A549 (cell line): ENCODE results near the gene INPP5A. TPM values are rescaled to one million over a fixed set of nuclear protein-coding genes. Genes with fewer than 3 reads are reported as not detected.

ENCODE experiments used
- ATAC-seq, 2 experiments: fragments of 200-7000 bp in 1 of 2; fragments of >200 bp in 1 of 2; cut with Nextera tagmentation in 1 of 2; cut with Tn5 transposase in 1 of 2; 3 replicates each; pipeline versions ENCODE4 v1.8.0 to v1.9.1; 2018 to 2020; ENCODE audit warnings: mild to moderate bottlenecking in 1 of 2, moderate library complexity in 1 of 2
- CTCF ChIA-PET: fragments of 300-600 bp; sonication (Branson Sonifier 250); formaldehyde crosslinking; extraction: SDS; loops from one replicate; lab custom pipeline; 2021; ENCODE audit warnings: antibody characterized with exemption, inconsistent platforms; lab: Yijun Ruan, JAX
- POLR2A ChIA-PET: fragments of 350-600 bp; formaldehyde crosslinking; extraction: SDS; loops from one replicate; lab custom pipeline; 2021; ENCODE audit warnings: antibody characterized with exemption, inconsistent platforms; lab: Yijun Ruan, JAX
- DNase-seq, 2 experiments: peaks; one replicate each; pipeline versions ENCODE4 v3.0.0 to v3.0.0-alpha.2; 2011 to 2016; ENCODE audit warnings: low read depth in 1 of 2, low spot score in 1 of 2
- FAIRE-seq: peaks from 2 replicates; lab custom pipeline; 2011; peaks lifted over from hg19 to GRCh38; lab: Jason Lieb, UNC
- H3K27ac ChIP-seq, 2 experiments: fragments of >200 bp; sonication (Bioruptor Twin); formaldehyde crosslinking; 3 replicates each; pipeline ENCODE4 v1.5.1; 2016 to 2017
- H3K4me1 ChIP-seq: fragments of >200 bp; sonication (Bioruptor Twin); formaldehyde crosslinking; 3 replicates; pipeline ENCODE4 v1.6.1; 2016
- H3K4me2 ChIP-seq: fragments of >200 bp; sonication (Bioruptor Twin); formaldehyde crosslinking; 3 replicates; pipeline ENCODE4 v1.6.1; 2016
- H3K4me3 ChIP-seq: fragments of >200 bp; sonication (Bioruptor Twin); formaldehyde crosslinking; 3 replicates; pipeline ENCODE4 v1.5.1; 2016
- H3K9me3 ChIP-seq: fragments of >200 bp; sonication (Bioruptor Twin); formaldehyde crosslinking; 3 replicates; pipeline ENCODE4 v1.6.1; 2016
- BHLHE40 ChIP-seq: IDR thresholded peaks from 2 replicates; pipeline ENCODE4 v1.6.1; 2012; ENCODE audit warnings: low read depth, low read length, inconsistent platforms
- CBX8 ChIP-seq: fragments of 200-600 bp; sonication (generic); IDR thresholded peaks from 2 replicates; pipeline ENCODE4 v1.6.1; 2016
- CHD2 ChIP-seq: fragments of 150-350 bp; IDR thresholded peaks from 2 replicates; pipeline ENCODE4 v1.6.1; 2014; ENCODE audit warnings: low read length; ENCODE audit not compliant: partially characterized antibody
- CTCF ChIP-seq: fragments of >200 bp; sonication (Bioruptor Twin); formaldehyde crosslinking; IDR thresholded peaks from 3 replicates; pipeline ENCODE4 v1.5.1; 2016
- E2F6 ChIP-seq: IDR thresholded peaks from 2 replicates; pipeline ENCODE4 v1.6.1; 2012; ENCODE audit warnings: low read depth, borderline replicate concordance
- EHF ChIP-seq: fragments of 250-450 bp; sonication (Bioruptor Pico); IDR thresholded peaks from 2 replicates; pipeline ENCODE4 v1.5.0; 2020; ENCODE audit warnings: mild to moderate bottlenecking
- ESRRA ChIP-seq: fragments of 150-350 bp; IDR thresholded peaks from 2 replicates; pipeline ENCODE4 v1.6.1; 2014; ENCODE audit warnings: mild to moderate bottlenecking, low read length, borderline replicate concordance
- FOSB ChIP-seq: fragments of 250-450 bp; sonication (Bioruptor Pico); IDR thresholded peaks from 2 replicates; pipeline ENCODE4 v1.5.0; 2020; ENCODE audit warnings: mild to moderate bottlenecking, moderate library complexity
- FOSL2 ChIP-seq, 2 experiments: fragments of 450-650 bp in 1 of 2; fragments of >200 bp in 1 of 2; sonication (Bioruptor Twin) in 1 of 2; formaldehyde crosslinking; IDR thresholded peaks; 2 replicates each; pipeline versions ENCODE4 v1.5.0 to v1.6.1; 2016 to 2020; ENCODE audit warnings: mild to moderate bottlenecking in 1 of 2, moderate library complexity in 1 of 2
- HDAC2 ChIP-seq: fragments of 200-600 bp; sonication (generic); IDR thresholded peaks from 2 replicates; pipeline ENCODE4 v1.6.1; 2016
- HES2 ChIP-seq: fragments of >200 bp; sonication (Bioruptor Twin); formaldehyde crosslinking; IDR thresholded peaks from 2 replicates; pipeline ENCODE4 v1.6.1; 2016
- HEYL ChIP-seq: fragments of 250-450 bp; sonication (Bioruptor Pico); IDR thresholded peaks from 2 replicates; pipeline ENCODE4 v1.8.0; 2021; ENCODE audit warnings: mild to moderate bottlenecking, moderate library complexity
- HMGXB4 ChIP-seq: fragments of 250-450 bp; sonication (Bioruptor Pico); IDR thresholded peaks from 2 replicates; pipeline ENCODE4 v1.5.0; 2021; ENCODE audit warnings: mild to moderate bottlenecking, moderate library complexity, borderline replicate concordance
- HOXA7 ChIP-seq: fragments of 250-450 bp; sonication (Bioruptor Pico); IDR thresholded peaks from 2 replicates; pipeline ENCODE4 v1.5.0; 2020; ENCODE audit warnings: mild to moderate bottlenecking, moderate library complexity
- HOXB13 ChIP-seq: fragments of 250-450 bp; sonication (Bioruptor Pico); IDR thresholded peaks from 2 replicates; pipeline ENCODE4 v1.5.0; 2020; ENCODE audit warnings: low read depth, mild to moderate bottlenecking, moderate library complexity
- JUN ChIP-seq, 2 experiments: fragments of >200 bp; sonication (Bioruptor Twin); formaldehyde crosslinking; IDR thresholded peaks; 2 replicates in 1 of 2; 3 replicates in 1 of 2; pipeline ENCODE4 v1.6.1; 2016 to 2017
- KDM1A ChIP-seq: fragments of 200-600 bp; sonication (generic); IDR thresholded peaks from 2 replicates; pipeline ENCODE4 v1.6.1; 2016; ENCODE audit warnings: low read depth, mild to moderate bottlenecking
- MYC ChIP-seq: IDR thresholded peaks from 2 replicates; pipeline ENCODE4 v1.6.1; 2012; ENCODE audit warnings: mild to moderate bottlenecking, inconsistent platforms, low read length, improper control_type of control experiment, borderline replicate concordance
- NPAS2 ChIP-seq: fragments of 250-450 bp; sonication (Bioruptor Pico); IDR thresholded peaks from 2 replicates; pipeline ENCODE4 v1.8.0; 2022; ENCODE audit warnings: mild to moderate bottlenecking, moderate library complexity, borderline replicate concordance
- RAD21 ChIP-seq, 2 experiments: fragments of >200 bp in 1 of 2; sonication (Bioruptor Twin) in 1 of 2; formaldehyde crosslinking in 1 of 2; IDR thresholded peaks in 1 of 2; conservative IDR thresholded peaks in 1 of 2; 2 replicates in 1 of 2; 3 replicates in 1 of 2; pipeline ENCODE4 v1.6.1; 2012 to 2018; ENCODE audit warnings: inconsistent platforms in 1 of 2
- RFX5 ChIP-seq: fragments of 450-650 bp; IDR thresholded peaks from 2 replicates; pipeline ENCODE4 v1.7.1; 2014; ENCODE audit warnings: antibody characterized with exemption, mild to moderate bottlenecking, moderate library complexity
- RNF2 ChIP-seq: fragments of 200-600 bp; sonication (generic); IDR thresholded peaks from 2 replicates; pipeline ENCODE4 v1.6.1; 2016; ENCODE audit warnings: low read depth, mild to moderate bottlenecking, antibody characterized with exemption, moderate library complexity, borderline replicate concordance
- SMC3 ChIP-seq: fragments of >200 bp; sonication (Bioruptor Twin); formaldehyde crosslinking; IDR thresholded peaks from 3 replicates; pipeline ENCODE4 v1.6.1; 2018; ENCODE audit warnings: inconsistent platforms
- SREBF2 ChIP-seq: fragments of 450-650 bp; IDR thresholded peaks from 2 replicates; pipeline ENCODE4 v1.6.1; 2014; ENCODE audit warnings: mild to moderate bottlenecking, moderate library complexity
- TFCP2L1 ChIP-seq: fragments of 250-450 bp; sonication (Bioruptor Pico); IDR thresholded peaks from 2 replicates; pipeline ENCODE4 v1.5.0; 2021; ENCODE audit warnings: mild to moderate bottlenecking
- TP53 ChIP-seq: fragments of 250-450 bp; sonication (Bioruptor Pico); IDR thresholded peaks from 2 replicates; pipeline ENCODE4 v1.5.0; 2021; ENCODE audit warnings: mild to moderate bottlenecking, moderate library complexity
- ZC3H11A ChIP-seq: fragments of 450-650 bp; IDR thresholded peaks from 2 replicates; pipeline ENCODE4 v1.6.1; 2014; ENCODE audit warnings: antibody characterized with exemption, mild to moderate bottlenecking
- ZSCAN20 ChIP-seq: fragments of 250-450 bp; sonication (Bioruptor Pico); IDR thresholded peaks from 2 replicates; pipeline ENCODE4 v1.8.0; 2022; ENCODE audit warnings: mild to moderate bottlenecking, moderate library complexity
- WGBS: methylation state at CpG from one replicate; pipeline ENCODE4 v1.1.6; 2017; ENCODE audit errors: missing lambda C conversion rate; 5-methylcytosine and 5-hydroxymethylcytosine counted together
- polyA plus RNA-seq, 4 experiments: library from polyadenylated mRNA; depleted of rRNA in 3 of 4; stranded (reverse); fragments of >200 nt; fragmentation: RNase III in 1 of 4; extraction: RNeasy Plus Mini Kit Qiagen cat#74134 plus additional on column Dnase treatment in 1 of 4; gene quantifications; 2 replicates in 3 of 4; 3 replicates in 1 of 4; pipeline ENCODE4 v1.2.3, GENCODE V29; 2011 to 2017

The INPP5A gene
- polyA plus RNA-seq, 2 of the 4 experiments (the other 2 are of a cell fraction) = 13.7 to 15.1 TPM

GRCh38 chr10:132696204-132696603 is 158.6 kb downstream of the INPP5A start (continued):
- TF ChIP-seq RAD21 (conservative IDR thresholded peaks at IDR 0.05 in 1 of 2, IDR thresholded peaks at IDR 0.05 in 1 of 2) (no peak), KDM1A (no peak)

GRCh38 chr10:132696728-132697577 is 159.4 kb downstream of the INPP5A start:
- FAIRE-seq (no peak), DNase-seq (no peak), ATAC-seq (no peak)
- Histone ChIP-seq H3K9me3 (no peaks in the 10 kb centered on the region; the same call in 2 of the 3 replicates), H3K4me2 (no peak overlapping the region), H3K4me3 (no peak overlapping the region), H3K4me1 (no peaks in the 10 kb centered on the region), H3K27ac (no peak overlapping the region)
- ChIA-PET POLR2A (no interaction called here), CTCF (interaction anchor here (1.8 kb wide), 1 partner anchor 42 kb away, joined by 12 read pairs; no protein-coding TSS in a partner anchor)
- WGBS = 94% methylated on average over 10 of the region's 13 CpGs
- TF ChIP-seq TFCP2L1 (CRISPR knock-in tag) = no peak
- TF ChIP-seq HMGXB4 (CRISPR knock-in tag) = no peak
- TF ChIP-seq HES2 = no peak
- TF ChIP-seq EHF = no peak
- no peak for TF ChIP-seq TP53
- TF ChIP-seq HDAC2 = no peak
- TF ChIP-seq SMC3 = no peak
- TF ChIP-seq RFX5 = no peak
- TF ChIP-seq RAD21 (conservative IDR thresholded peaks at IDR 0.05 in 1 of 2, IDR thresholded peaks at IDR 0.05 in 1 of 2) = no peak
- no peak for TF ChIP-seq HOXA7 (CRISPR knock-in tag)
- no peak for TF ChIP-seq BHLHE40
- TF ChIP-seq ZC3H11A = no peak
- no peak for TF ChIP-seq HOXB13 (CRISPR knock-in tag)
- no peak for TF ChIP-seq MYC
- no peak for TF ChIP-seq NPAS2
- TF ChIP-seq CHD2 = no peak
- no peak for TF ChIP-seq ESRRA
- TF ChIP-seq RNF2 = no peak
- TF ChIP-seq CBX8 = no peak

GRCh38 chr10:132697578-132698200 is 160.1 kb downstream of the INPP5A start:
- FAIRE-seq (no peak), DNase-seq (no peak), ATAC-seq (no peak)
- ChIA-PET CTCF (interaction anchor here (1.0 to 1.8 kb wide), 3 partner anchors 13 to 105 kb away, joined by 3 to 12 read pairs (median 3); no protein-coding TSS in a partner anchor), POLR2A (no interaction called here)
- H3K4me1 ChIP-seq = no peaks in the 10 kb centered on the region
- H3K27ac ChIP-seq = no peak overlapping the region
- H3K9me3 ChIP-seq = no peaks in the 10 kb centered on the region; the same call in 2 of the 3 replicates
- H3K4me2 ChIP-seq = no peak overlapping the region
- no peak overlapping the region for H3K4me3 ChIP-seq
- no peak for TF ChIP-seq HEYL (CRISPR knock-in tag)
- no peak for TF ChIP-seq HDAC2
- TF ChIP-seq JUN (IDR thresholded peaks at IDR 0.05) = no peak
- TF ChIP-seq HMGXB4 (CRISPR knock-in tag) = no peak
- TF ChIP-seq ZSCAN20 (CRISPR knock-in tag) = no peak
- TF ChIP-seq RFX5 = no peak
- TF ChIP-seq SREBF2 = no peak
- TF ChIP-seq FOSB (CRISPR knock-in tag) = no peak
- TF ChIP-seq MYC = no peak
- TF ChIP-seq E2F6 = no peak
- no peak for TF ChIP-seq HOXB13 (CRISPR knock-in tag)
- no peak for TF ChIP-seq FOSL2 (IDR thresholded peaks at IDR 0.05)
- TF ChIP-seq FOSL2 (CRISPR knock-in tag; IDR thresholded peaks at IDR 0.05) = no peak
- TF ChIP-seq CTCF = no peak
- WGBS = 89% methylated on average over 21 of the region's 21 CpGs
